Keratinocyte (primary cell): Measurements from ENCODE around the gene APH1A. TPM values are rescaled to one million over a fixed set of nuclear protein-coding genes. Genes with fewer than 3 reads are reported as not detected.
A peak's percentile ranks its signal among the peaks of the same experiment; 100 is the strongest.

Source experiments
- DNase-seq: peaks from one replicate; pipeline ENCODE4 v3.0.0-alpha.2; 2011; ENCODE audit warnings: low read depth, missing footprints, low spot score
- FAIRE-seq: peaks from 2 replicates; lab custom pipeline; 2011; peaks lifted over from hg19 to GRCh38; lab: Jason Lieb, UNC
- H2AFZ ChIP-seq: 2 replicates; pipeline ENCODE4 v1.6.0; 2012; ENCODE audit warnings: low read length, control low read depth, inconsistent platforms; ENCODE audit not compliant: control insufficient read depth
- H3K27ac ChIP-seq: 2 replicates; pipeline ENCODE4 v1.5.1; 2011; ENCODE audit warnings: low read length; ENCODE audit not compliant: control insufficient read depth, insufficient read depth
- H3K27me3 ChIP-seq: 3 replicates; pipeline ENCODE4 v1.6.0; 2011; ENCODE audit warnings: low read length; ENCODE audit not compliant: control insufficient read depth, insufficient read depth; ENCODE audit errors: extremely low read depth
- H3K36me3 ChIP-seq, 2 experiments: 2 replicates in 1 of 2; 3 replicates in 1 of 2; pipeline ENCODE4 v1.5.1; 2011; ENCODE audit warnings: low read length in 2 of 2, mild to moderate bottlenecking in 1 of 2; ENCODE audit not compliant: control insufficient read depth in 2 of 2, insufficient read depth in 2 of 2; ENCODE audit errors: extremely low read depth in 1 of 2
- H3K4me1 ChIP-seq: 3 replicates; pipeline ENCODE4 v1.5.1; 2011; ENCODE audit warnings: low read length; ENCODE audit not compliant: control insufficient read depth, insufficient read depth; ENCODE audit errors: extremely low read depth
- H3K4me2 ChIP-seq: 3 replicates; pipeline ENCODE4 v1.6.0; 2011; ENCODE audit warnings: low read depth, low read length; ENCODE audit not compliant: control insufficient read depth, insufficient read depth; ENCODE audit errors: extremely low read depth
- H3K4me3 ChIP-seq, 3 experiments: fragments of 200-600 bp in 1 of 3; sonication (generic) in 1 of 3; 2 replicates in 2 of 3; 3 replicates in 1 of 3; pipeline ENCODE4 v1.5.1; 2011 to 2016; ENCODE audit warnings: low read length in 3 of 3, mild to moderate bottlenecking in 3 of 3, control low read depth in 2 of 3, inconsistent platforms in 1 of 3, low read depth in 1 of 3, mixed read lengths in 1 of 3, mixed run types in 1 of 3, moderate library complexity in 1 of 3; ENCODE audit not compliant: control insufficient read depth in 2 of 3, insufficient read depth in 2 of 3; ENCODE audit errors: extremely low read depth in 1 of 3
- H3K79me2 ChIP-seq: 2 replicates; pipeline ENCODE4 v1.6.0; 2012; ENCODE audit warnings: low read length; ENCODE audit not compliant: control insufficient read depth, insufficient read depth
- H3K9ac ChIP-seq: 3 replicates; pipeline ENCODE4 v1.6.0; 2011; ENCODE audit warnings: low read length; ENCODE audit not compliant: control insufficient read depth, insufficient read depth; ENCODE audit errors: extremely low read depth
- H3K9me1 ChIP-seq: 3 replicates; pipeline ENCODE4 v1.6.0; 2011; ENCODE audit warnings: low read length; ENCODE audit not compliant: control insufficient read depth, insufficient read depth; ENCODE audit errors: extremely low read depth
- H3K9me3 ChIP-seq: 2 replicates; pipeline ENCODE4 v1.5.1; 2012; ENCODE audit warnings: low read depth, low read length; ENCODE audit not compliant: control insufficient read depth
- H4K20me1 ChIP-seq: 3 replicates; pipeline ENCODE4 v1.6.0; 2011; ENCODE audit warnings: low read length; ENCODE audit not compliant: control insufficient read depth, insufficient read depth; ENCODE audit errors: extremely low read depth
- EZH2 ChIP-seq: IDR thresholded peaks from one replicate; pipeline ENCODE4 v1.6.1; 2012; ENCODE audit warnings: inconsistent platforms, mild to moderate bottlenecking, low read length, moderate library complexity
- dilution Hi-C: fragments of 300-500 bp; cut with MboI; formaldehyde crosslinking; loops from one replicate; pipeline ENCODE4 v1.7.0; 2020; ENCODE audit warnings: low sequenced_read_pairs; ENCODE audit not compliant: extremely low pct_ligation_motif_present
- polyA plus RNA-seq, 5 experiments: library from polyadenylated mRNA; depleted of rRNA in 3 of 5; stranded (reverse) in 3 of 5; stranded (forward) in 1 of 5; unstranded in 1 of 5; fragments of >200 nt; gene quantifications; 1 replicate in 1 of 5; 2 replicates in 3 of 5; 3 replicates in 1 of 5; pipeline versions ENCODE4 v1.2.1 to v1.2.3, GENCODE V29; 2011 to 2012; ENCODE audit warnings: missing spikeins in 2 of 5, low read depth in 1 of 5, low replicate concordance in 1 of 5
- TF ChIP-seq, protein P1 (sequence below), 3 experiments: IDR thresholded peaks in 1 of 3; conservative IDR thresholded peaks in 1 of 3; optimal IDR thresholded peaks in 1 of 3; 2 replicates in 2 of 3; 3 replicates in 1 of 3; pipeline versions ENCODE3 to v1.5.1; 2011; ENCODE audit warnings: low read length in 3 of 3, mild to moderate bottlenecking in 3 of 3, moderate library complexity in 2 of 3, control low read depth in 1 of 3, inconsistent platforms in 1 of 3; ENCODE audit not compliant: insufficient read depth in 2 of 3; ENCODE audit errors: extremely low read depth in 1 of 3

APH1A gene
- polyA plus RNA-seq, 1 donor (not counting 4 experiments of a cell fraction or from before 2014, with no cell fraction given) = 149 TPM

GRCh38 chr1:150269451-150269850 lies 635 bp upstream of the APH1A start:
- H3K9ac ChIP-seq = peak overlapping the region; percentile 99
- peak overlapping the region; percentile 84 for H2AFZ ChIP-seq
- H3K79me2 ChIP-seq = peaks cover 27% of the 10 kb centered on the region
- TF ChIP-seq EZH2 = no peak
- TF ChIP-seq, protein P1, sequence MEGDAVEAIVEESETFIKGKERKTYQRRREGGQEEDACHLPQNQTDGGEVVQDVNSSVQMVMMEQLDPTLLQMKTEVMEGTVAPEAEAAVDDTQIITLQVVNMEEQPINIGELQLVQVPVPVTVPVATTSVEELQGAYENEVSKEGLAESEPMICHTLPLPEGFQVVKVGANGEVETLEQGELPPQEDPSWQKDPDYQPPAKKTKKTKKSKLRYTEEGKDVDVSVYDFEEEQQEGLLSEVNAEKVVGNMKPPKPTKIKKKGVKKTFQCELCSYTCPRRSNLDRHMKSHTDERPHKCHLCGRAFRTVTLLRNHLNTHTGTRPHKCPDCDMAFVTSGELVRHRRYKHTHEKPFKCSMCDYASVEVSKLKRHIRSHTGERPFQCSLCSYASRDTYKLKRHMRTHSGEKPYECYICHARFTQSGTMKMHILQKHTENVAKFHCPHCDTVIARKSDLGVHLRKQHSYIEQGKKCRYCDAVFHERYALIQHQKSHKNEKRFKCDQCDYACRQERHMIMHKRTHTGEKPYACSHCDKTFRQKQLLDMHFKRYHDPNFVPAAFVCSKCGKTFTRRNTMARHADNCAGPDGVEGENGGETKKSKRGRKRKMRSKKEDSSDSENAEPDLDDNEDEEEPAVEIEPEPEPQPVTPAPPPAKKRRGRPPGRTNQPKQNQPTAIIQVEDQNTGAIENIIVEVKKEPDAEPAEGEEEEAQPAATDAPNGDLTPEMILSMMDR (optimal IDR thresholded peaks at IDR 0.05 in 1 of 3, IDR thresholded peaks at IDR 0.05 in 1 of 3, conservative IDR thresholded peaks at IDR 0.05 in 1 of 3; ENCODE audit: extremely low read depth in 1 of 3, insufficient read depth in 2 of 3, low read length in 3 of 3) = no peak
- peaks cover 9% of the 10 kb centered on the region for H3K4me1 ChIP-seq
- FAIRE-seq (no peak), DNase-seq (no peak)
- dilution Hi-C loops = no loop called here
- no peaks in the 10 kb centered on the region for H4K20me1 ChIP-seq
- peaks cover 20 to 27% of the 10 kb centered on the region in 2 experiments for H3K36me3 ChIP-seq
- H3K9me3 ChIP-seq = no peaks in the 10 kb centered on the region
- peak overlapping the region; percentile 86 to 91 (median 91) for H3K4me3 ChIP-seq
- no peaks in the 10 kb centered on the region for H3K9me1 ChIP-seq
- peak overlapping the region; percentile 97 for H3K27ac ChIP-seq
- peak overlapping the region; percentile 88 for H3K4me2 ChIP-seq
- H3K27me3 ChIP-seq = no peaks in the 10 kb centered on the region

DNA sequence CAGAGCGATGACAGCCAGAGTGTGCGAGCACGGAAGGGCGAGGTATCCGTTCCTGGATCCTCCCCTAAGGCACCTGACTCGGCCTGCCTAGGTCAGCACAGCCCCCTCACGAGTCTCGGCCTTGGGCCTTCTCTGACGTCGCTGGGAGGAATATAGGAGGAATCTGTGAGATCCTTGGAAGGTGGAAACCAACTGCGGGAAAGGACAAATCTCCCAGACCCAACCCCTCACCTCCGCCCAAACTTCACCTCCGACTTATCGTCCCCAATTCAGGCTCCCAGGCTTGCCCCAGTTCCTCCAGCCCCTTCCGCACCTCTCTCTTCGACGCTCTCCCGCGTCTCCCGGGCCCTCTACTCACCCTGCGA lies 494 bp downstream of the APH1A start:
- H3K4me3 ChIP-seq = peak overlapping the region; percentile 86 to 91 (median 91)
- peaks cover 27% of the 10 kb centered on the region for H3K79me2 ChIP-seq
- H3K4me2 ChIP-seq = peak overlapping the region; percentile 99
- dilution Hi-C loops = no loop called here
- H4K20me1 ChIP-seq = no peaks in the 10 kb centered on the region
- H2AFZ ChIP-seq = peak overlapping the region; percentile 78
- peaks cover 12% of the 10 kb centered on the region for H3K4me1 ChIP-seq
- peaks cover 16 to 29% of the 10 kb centered on the region in 2 experiments for H3K36me3 ChIP-seq
- DNase-seq (no peak), FAIRE-seq (no peak)
- no peaks in the 10 kb centered on the region for H3K27me3 ChIP-seq
- peak overlapping the region; percentile 97 for H3K27ac ChIP-seq
- H3K9me3 ChIP-seq = no peaks in the 10 kb centered on the region
- H3K9ac ChIP-seq = peak overlapping the region; percentile 99
- H3K9me1 ChIP-seq = no peaks in the 10 kb centered on the region
- no peak for TF ChIP-seq EZH2
- TF ChIP-seq, protein P1 (optimal IDR thresholded peaks at IDR 0.05 in 1 of 3, IDR thresholded peaks at IDR 0.05 in 1 of 3, conservative IDR thresholded peaks at IDR 0.05 in 1 of 3; ENCODE audit: extremely low read depth in 1 of 3, insufficient read depth in 2 of 3, low read length in 3 of 3) = no peak
